Suprapubic skin (tissue), 3 donors: ENCODE data around the gene SORCS2.

Experiments used
- EP300 ChIP-seq: sonication (generic); formaldehyde crosslinking; IDR thresholded peaks from one replicate; pipeline ENCODE4 v1.6.1; 2017; ENCODE audit warnings: antibody characterized with exemption
- POLR2A ChIP-seq, 2 donors: fragments of 450-650 bp; IDR thresholded peaks; one replicate each; pipeline ENCODE4 v1.6.1; 2017; ENCODE audit warnings: antibody characterized with exemption in 2 of 2, mild to moderate bottlenecking in 2 of 2, moderate library complexity in 2 of 2
- TF ChIP-seq, protein P1 (sequence below), 2 donors: fragments of 200-600 bp in 1 of 2; fragments of 450-650 bp in 1 of 2; sonication (generic) in 1 of 2; IDR thresholded peaks; one replicate each; pipeline ENCODE4 v1.5.1; 2016 to 2019; ENCODE audit warnings: antibody characterized with exemption in 2 of 2, mild to moderate bottlenecking in 1 of 2, moderate library complexity in 1 of 2

DNA sequence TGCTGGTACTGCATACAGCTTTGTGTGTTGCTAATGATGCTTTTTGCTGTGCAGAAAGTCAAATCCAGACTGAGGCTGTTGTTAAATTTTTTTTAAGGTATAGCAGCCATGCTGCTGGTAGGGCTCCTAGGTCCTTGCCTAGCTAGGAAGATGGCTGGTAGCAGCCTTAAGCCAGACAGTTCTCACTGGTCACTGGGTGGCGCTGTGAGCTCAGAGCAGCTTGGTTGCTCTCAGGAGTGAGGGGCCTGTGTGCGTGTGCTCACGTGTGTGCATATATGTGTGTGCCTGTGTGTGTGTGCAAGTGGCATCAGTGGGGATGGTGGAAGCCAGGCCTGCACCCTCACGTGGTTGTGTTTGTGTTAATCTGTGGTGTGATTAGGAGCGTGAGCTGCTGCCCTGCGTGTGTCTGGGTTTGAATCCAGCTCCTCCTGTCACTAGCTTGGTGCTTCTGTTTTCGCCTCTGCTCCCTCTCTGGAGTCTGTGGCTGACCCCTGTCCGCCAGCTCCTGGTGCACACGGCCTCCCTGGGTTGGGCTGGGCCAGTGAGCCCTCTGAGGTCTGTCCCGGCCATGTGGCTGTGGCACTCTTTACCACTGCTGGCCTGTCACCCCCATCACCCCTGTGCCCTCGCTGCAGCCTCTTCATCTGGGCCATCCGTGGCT lies 46.1 kb downstream of the SORCS2 start:
- TF ChIP-seq, protein P1, sequence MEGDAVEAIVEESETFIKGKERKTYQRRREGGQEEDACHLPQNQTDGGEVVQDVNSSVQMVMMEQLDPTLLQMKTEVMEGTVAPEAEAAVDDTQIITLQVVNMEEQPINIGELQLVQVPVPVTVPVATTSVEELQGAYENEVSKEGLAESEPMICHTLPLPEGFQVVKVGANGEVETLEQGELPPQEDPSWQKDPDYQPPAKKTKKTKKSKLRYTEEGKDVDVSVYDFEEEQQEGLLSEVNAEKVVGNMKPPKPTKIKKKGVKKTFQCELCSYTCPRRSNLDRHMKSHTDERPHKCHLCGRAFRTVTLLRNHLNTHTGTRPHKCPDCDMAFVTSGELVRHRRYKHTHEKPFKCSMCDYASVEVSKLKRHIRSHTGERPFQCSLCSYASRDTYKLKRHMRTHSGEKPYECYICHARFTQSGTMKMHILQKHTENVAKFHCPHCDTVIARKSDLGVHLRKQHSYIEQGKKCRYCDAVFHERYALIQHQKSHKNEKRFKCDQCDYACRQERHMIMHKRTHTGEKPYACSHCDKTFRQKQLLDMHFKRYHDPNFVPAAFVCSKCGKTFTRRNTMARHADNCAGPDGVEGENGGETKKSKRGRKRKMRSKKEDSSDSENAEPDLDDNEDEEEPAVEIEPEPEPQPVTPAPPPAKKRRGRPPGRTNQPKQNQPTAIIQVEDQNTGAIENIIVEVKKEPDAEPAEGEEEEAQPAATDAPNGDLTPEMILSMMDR (IDR thresholded peaks at IDR 0.05) = no peak
- TF ChIP-seq POLR2A (IDR thresholded peaks at IDR 0.05) (no peak), EP300 (no peak)
